Ovary (tissue), 3 donors: ENCODE measurements around the gene IFIT3.

Source experiments
- EP300 ChIP-seq: sonication (generic); formaldehyde crosslinking; IDR thresholded peaks from one replicate; pipeline ENCODE4 v1.6.1; 2017; ENCODE audit warnings: antibody characterized with exemption
- POLR2A ChIP-seq: fragments of 450-650 bp; IDR thresholded peaks from one replicate; pipeline ENCODE4 v1.6.1; 2017; ENCODE audit warnings: antibody characterized with exemption, mild to moderate bottlenecking, moderate library complexity
- TF ChIP-seq, protein P1 (sequence below), 3 donors: fragments of 450-650 bp in 2 of 3; fragments of 200-600 bp in 1 of 3; IDR thresholded peaks; one replicate each; pipeline versions ENCODE4 v1.5.1 to v1.8.0; 2016 to 2022; ENCODE audit warnings: antibody characterized with exemption in 3 of 3, mild to moderate bottlenecking in 1 of 3
- donor health status: DM: no; HTN: no; CAD: no.

DNA sequence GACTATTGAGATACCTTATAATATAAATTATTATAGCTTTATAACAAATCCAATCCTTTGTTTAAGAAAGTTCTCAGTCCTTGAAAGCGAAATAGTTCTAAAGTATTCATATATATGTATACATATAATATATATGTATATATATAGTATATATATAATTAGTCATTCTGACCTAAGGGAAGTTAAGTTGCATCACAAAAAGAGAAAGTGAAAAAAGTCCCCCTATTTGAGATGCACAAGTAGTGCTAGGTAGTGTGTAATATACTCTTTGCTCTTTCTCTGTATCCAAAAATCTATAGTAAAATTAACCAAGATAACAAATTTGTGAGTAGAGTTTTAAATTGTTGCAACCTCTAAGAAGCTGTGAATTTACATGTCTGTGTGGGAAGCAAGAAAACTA, 36.7 kb downstream of the IFIT3 start:
- TF ChIP-seq, protein P1, sequence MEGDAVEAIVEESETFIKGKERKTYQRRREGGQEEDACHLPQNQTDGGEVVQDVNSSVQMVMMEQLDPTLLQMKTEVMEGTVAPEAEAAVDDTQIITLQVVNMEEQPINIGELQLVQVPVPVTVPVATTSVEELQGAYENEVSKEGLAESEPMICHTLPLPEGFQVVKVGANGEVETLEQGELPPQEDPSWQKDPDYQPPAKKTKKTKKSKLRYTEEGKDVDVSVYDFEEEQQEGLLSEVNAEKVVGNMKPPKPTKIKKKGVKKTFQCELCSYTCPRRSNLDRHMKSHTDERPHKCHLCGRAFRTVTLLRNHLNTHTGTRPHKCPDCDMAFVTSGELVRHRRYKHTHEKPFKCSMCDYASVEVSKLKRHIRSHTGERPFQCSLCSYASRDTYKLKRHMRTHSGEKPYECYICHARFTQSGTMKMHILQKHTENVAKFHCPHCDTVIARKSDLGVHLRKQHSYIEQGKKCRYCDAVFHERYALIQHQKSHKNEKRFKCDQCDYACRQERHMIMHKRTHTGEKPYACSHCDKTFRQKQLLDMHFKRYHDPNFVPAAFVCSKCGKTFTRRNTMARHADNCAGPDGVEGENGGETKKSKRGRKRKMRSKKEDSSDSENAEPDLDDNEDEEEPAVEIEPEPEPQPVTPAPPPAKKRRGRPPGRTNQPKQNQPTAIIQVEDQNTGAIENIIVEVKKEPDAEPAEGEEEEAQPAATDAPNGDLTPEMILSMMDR (IDR thresholded peaks at IDR 0.05): no peak
- TF ChIP-seq POLR2A (no peak), EP300 (no peak)
